ENCODE results near the gene VEZT. TPM values are rescaled to one million over a fixed set of nuclear protein-coding genes. Genes with fewer than 3 reads are reported as not detected.

The VEZT gene
- total and polyA plus RNA-seq, 4 donors: 13.7 to 47.4 (median 22.0) TPM

- Histone ChIP-seq H3K27ac (ENCODE audit: low read depth in 1 of 2, low read length in 2 of 2) (no peak overlapping the region), H3K9ac (ENCODE audit: low read depth in 1 of 2, low read length in 2 of 2) (no peak overlapping the region), H3K9me3 (ENCODE audit: control insufficient read depth in 4 of 4, low read length in 3 of 4) (no peaks in the 10 kb centered on the region), H3K4me1 (ENCODE audit: control insufficient read depth in 4 of 4, insufficient read depth in 4 of 4, low read length in 3 of 4) (peaks cover 0 to 7% (median 3%) of the 10 kb centered on the region in 4 donors), H3K36me3 (ENCODE audit: control insufficient read depth in 4 of 4, insufficient read depth in 3 of 4, low read depth in 1 of 4, low read length in 3 of 4) (no peaks in the 10 kb centered on the region), H3K4me3 (ENCODE audit: low read depth in 1 of 3, low read length in 3 of 3) (no peak overlapping the region), H3K27me3 (ENCODE audit: control insufficient read depth in 4 of 4, insufficient read depth in 4 of 4, low read length in 3 of 4) (no peaks in the 10 kb centered on the region)
- TF ChIP-seq NR2F2 (IDR thresholded peaks at IDR 0.05): no peak
- TF ChIP-seq JUND (IDR thresholded peaks at IDR 0.05): no peak
- TF ChIP-seq, protein P1, sequence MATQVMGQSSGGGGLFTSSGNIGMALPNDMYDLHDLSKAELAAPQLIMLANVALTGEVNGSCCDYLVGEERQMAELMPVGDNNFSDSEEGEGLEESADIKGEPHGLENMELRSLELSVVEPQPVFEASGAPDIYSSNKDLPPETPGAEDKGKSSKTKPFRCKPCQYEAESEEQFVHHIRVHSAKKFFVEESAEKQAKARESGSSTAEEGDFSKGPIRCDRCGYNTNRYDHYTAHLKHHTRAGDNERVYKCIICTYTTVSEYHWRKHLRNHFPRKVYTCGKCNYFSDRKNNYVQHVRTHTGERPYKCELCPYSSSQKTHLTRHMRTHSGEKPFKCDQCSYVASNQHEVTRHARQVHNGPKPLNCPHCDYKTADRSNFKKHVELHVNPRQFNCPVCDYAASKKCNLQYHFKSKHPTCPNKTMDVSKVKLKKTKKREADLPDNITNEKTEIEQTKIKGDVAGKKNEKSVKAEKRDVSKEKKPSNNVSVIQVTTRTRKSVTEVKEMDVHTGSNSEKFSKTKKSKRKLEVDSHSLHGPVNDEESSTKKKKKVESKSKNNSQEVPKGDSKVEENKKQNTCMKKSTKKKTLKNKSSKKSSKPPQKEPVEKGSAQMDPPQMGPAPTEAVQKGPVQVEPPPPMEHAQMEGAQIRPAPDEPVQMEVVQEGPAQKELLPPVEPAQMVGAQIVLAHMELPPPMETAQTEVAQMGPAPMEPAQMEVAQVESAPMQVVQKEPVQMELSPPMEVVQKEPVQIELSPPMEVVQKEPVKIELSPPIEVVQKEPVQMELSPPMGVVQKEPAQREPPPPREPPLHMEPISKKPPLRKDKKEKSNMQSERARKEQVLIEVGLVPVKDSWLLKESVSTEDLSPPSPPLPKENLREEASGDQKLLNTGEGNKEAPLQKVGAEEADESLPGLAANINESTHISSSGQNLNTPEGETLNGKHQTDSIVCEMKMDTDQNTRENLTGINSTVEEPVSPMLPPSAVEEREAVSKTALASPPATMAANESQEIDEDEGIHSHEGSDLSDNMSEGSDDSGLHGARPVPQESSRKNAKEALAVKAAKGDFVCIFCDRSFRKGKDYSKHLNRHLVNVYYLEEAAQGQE (IDR thresholded peaks at IDR 0.05): no peak
- TF ChIP-seq, protein P2, sequence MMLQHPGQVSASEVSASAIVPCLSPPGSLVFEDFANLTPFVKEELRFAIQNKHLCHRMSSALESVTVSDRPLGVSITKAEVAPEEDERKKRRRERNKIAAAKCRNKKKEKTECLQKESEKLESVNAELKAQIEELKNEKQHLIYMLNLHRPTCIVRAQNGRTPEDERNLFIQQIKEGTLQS (IDR thresholded peaks at IDR 0.05): no peak
- TF ChIP-seq EGR1 (IDR thresholded peaks at IDR 0.05; ENCODE audit: low read depth in 2 of 2): no peak
- no peak for TF ChIP-seq CTCF (IDR thresholded peaks at IDR 0.05; ENCODE audit: low read depth, low read length, missing input control)
- TF ChIP-seq HNF4G (IDR thresholded peaks at IDR 0.05): no peak
- no peak for DNase-seq (ENCODE audit: low spot score)
- WGBS: 85% methylated on average over 4 of the region's 4 CpGs
These were observed 16.4 kb upstream of the VEZT start for GRCh38 chr12:95201056-95201670.

- H3K9ac ChIP-seq (ENCODE audit: low read depth in 1 of 2, low read length in 2 of 2): no peak overlapping the region
- WGBS: 73% methylated on average over 3 of the region's 3 CpGs
- DNase-seq (ENCODE audit: low spot score): no peak
- H3K27me3 ChIP-seq (ENCODE audit: control insufficient read depth in 4 of 4, insufficient read depth in 4 of 4, low read length in 3 of 4): no peaks in the 10 kb centered on the region
- H3K36me3 ChIP-seq (ENCODE audit: control insufficient read depth in 4 of 4, insufficient read depth in 3 of 4, low read depth in 1 of 4, low read length in 3 of 4): no peaks in the 10 kb centered on the region
- no peak overlapping the region for H3K4me3 ChIP-seq (ENCODE audit: low read depth in 1 of 3, low read length in 3 of 3)
- H3K9me3 ChIP-seq (ENCODE audit: control insufficient read depth in 4 of 4, low read length in 3 of 4): no peaks in the 10 kb centered on the region
- TF ChIP-seq CTCF (IDR thresholded peaks at IDR 0.05; ENCODE audit: low read depth, low read length, missing input control) (no peak), HNF4G (IDR thresholded peaks at IDR 0.05) (no peak), GABPA (IDR thresholded peaks at IDR 0.05 in 1 of 2, conservative IDR thresholded peaks at IDR 0.05 in 1 of 2) (no peak), NR2F2 (IDR thresholded peaks at IDR 0.05) (no peak), YY1 (IDR thresholded peaks at IDR 0.05) (no peak), TAF1 (conservative IDR thresholded peaks at IDR 0.05) (no peak), SP1 (IDR thresholded peaks at IDR 0.05) (no peak), FOXA1 (IDR thresholded peaks at IDR 0.05) (no peak), FOXA2 (IDR thresholded peaks at IDR 0.05) (no peak), EGR1 (IDR thresholded peaks at IDR 0.05; ENCODE audit: low read depth in 2 of 2) (no peak), HNF4A (conservative IDR thresholded peaks at IDR 0.05) (no peak)
- TF ChIP-seq, protein P3, sequence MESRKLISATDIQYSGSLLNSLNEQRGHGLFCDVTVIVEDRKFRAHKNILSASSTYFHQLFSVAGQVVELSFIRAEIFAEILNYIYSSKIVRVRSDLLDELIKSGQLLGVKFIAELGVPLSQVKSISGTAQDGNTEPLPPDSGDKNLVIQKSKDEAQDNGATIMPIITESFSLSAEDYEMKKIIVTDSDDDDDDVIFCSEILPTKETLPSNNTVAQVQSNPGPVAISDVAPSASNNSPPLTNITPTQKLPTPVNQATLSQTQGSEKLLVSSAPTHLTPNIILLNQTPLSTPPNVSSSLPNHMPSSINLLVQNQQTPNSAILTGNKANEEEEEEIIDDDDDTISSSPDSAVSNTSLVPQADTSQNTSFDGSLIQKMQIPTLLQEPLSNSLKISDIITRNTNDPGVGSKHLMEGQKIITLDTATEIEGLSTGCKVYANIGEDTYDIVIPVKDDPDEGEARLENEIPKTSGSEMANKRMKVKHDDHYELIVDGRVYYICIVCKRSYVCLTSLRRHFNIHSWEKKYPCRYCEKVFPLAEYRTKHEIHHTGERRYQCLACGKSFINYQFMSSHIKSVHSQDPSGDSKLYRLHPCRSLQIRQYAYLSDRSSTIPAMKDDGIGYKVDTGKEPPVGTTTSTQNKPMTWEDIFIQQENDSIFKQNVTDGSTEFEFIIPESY (IDR thresholded peaks at IDR 0.05): no peak
- TF ChIP-seq, protein P1 (IDR thresholded peaks at IDR 0.05): no peak
- H3K27ac ChIP-seq (ENCODE audit: low read depth in 1 of 2, low read length in 2 of 2): peak overlapping the region in 1 of 2 donors; percentile 14
- H3K4me1 ChIP-seq (ENCODE audit: control insufficient read depth in 4 of 4, insufficient read depth in 4 of 4, low read length in 3 of 4): peaks cover 0 to 7% (median 3%) of the 10 kb centered on the region in 4 donors
These were observed 14.7 kb upstream of the VEZT start for GRCh38 chr12:95202691-95203486.

Data from liver (tissue), 9 donors.